HG03460 (cell line): ENCODE data around the gene MYH9.

Experiments
- ATAC-seq: cut with Tn5 transposase; IDR thresholded peaks from one replicate; pipeline ENCODE4 v1.9.1; 2021; ENCODE audit not compliant: unreplicated experiment

MYH9 gene

GRCh38 chr22:36332623-36333332 is 55.0 kb downstream of the MYH9 start:
- ATAC-seq = peak; percentile 8

GRCh38 chr22:36331912-36332622 is 55.7 kb downstream of the MYH9 start:
- peak; percentile 10 for ATAC-seq

- ATAC-seq = peak; percentile 62
These were observed 56.4 kb downstream of the MYH9 start for GRCh38 chr22:36331306-36331911.

GRCh38 chr22:36330655-36331305 is 57.0 kb downstream of the MYH9 start:
- ATAC-seq = no peak

- ATAC-seq = no peak
These were observed 57.6 kb downstream of the MYH9 start for GRCh38 chr22:36330127-36330526.

GRCh38 chr22:36329254-36330078 is 58.3 kb downstream of the MYH9 start:
- ATAC-seq = no peak

- ATAC-seq = no peak
These were observed 59.0 kb downstream of the MYH9 start for GRCh38 chr22:36328635-36329253.

GRCh38 chr22:36327922-36328551 is 59.7 kb downstream of the MYH9 start:
- ATAC-seq = no peak

- ATAC-seq = no peak
These were observed 61.3 kb downstream of the MYH9 start for GRCh38 chr22:36326178-36327161.

GRCh38 chr22:36325154-36326031 is 62.4 kb downstream of the MYH9 start:
- ATAC-seq = no peak

- ATAC-seq = no peak
These were observed 63.4 kb downstream of the MYH9 start for GRCh38 chr22:36324414-36324813.

- no peak for ATAC-seq
These were observed 63.9 kb downstream of the MYH9 start for GRCh38 chr22:36323855-36324331.

GRCh38 chr22:36323182-36323854 is 64.4 kb downstream of the MYH9 start:
- ATAC-seq = no peak

- no peak for ATAC-seq
These were observed 65.2 kb downstream of the MYH9 start for GRCh38 chr22:36322602-36322915.

- no peak for ATAC-seq
These were observed 65.8 kb downstream of the MYH9 start for GRCh38 chr22:36321797-36322601.

- no peak for ATAC-seq
These were observed 67.2 kb downstream of the MYH9 start for GRCh38 chr22:36320553-36320952.
